ENCODE data around the gene CCDC6.
"Not testable (repeated sequence)": the region's sequence is repeated elsewhere in the genome, so short reads cannot be mapped to it uniquely, and the experiment has no call there.

The CCDC6 gene

GRCh38 chr10:59880971-59881510 lies 25.3 kb downstream of the CCDC6 start:
- DNase-seq (ENCODE audit: low read depth): no peak

DNA sequence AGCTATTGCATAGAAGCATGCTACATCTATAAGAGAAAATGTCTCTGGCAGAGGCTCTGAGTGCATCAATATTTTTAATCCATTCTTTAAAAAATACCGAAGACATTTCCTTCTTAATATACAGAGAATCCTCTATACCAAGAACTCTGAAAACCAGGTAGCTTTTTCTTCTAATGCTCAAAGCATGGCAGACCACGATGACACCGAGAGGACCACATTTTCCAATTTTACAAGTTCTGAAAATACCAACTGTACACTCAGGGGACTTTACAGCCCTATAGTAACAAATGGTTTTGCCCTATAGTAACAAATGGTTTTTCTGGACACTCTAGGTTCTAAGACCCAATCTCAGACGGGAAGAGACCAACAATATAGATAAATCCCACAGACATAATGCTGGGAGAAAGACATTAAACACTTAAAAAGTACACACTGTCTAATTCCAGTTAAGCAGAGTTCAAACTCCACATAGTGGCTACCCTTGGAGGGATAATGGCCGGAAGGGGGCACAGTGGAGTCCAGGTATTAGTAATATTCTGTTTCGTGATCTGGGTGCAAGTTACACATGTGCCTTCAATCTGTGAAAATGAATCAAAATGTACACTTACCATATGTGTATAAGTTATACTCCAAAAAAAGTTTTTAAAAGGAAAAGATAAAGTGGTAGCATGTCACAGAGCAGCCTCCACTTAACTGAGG lies 26.2 kb downstream of the CCDC6 start:
- no peak for DNase-seq (ENCODE audit: low read depth)

- no peak for DNase-seq (ENCODE audit: low read depth)
Measured at GRCh38 chr10:59879363-59879913, 26.9 kb downstream of the CCDC6 start.

- DNase-seq (ENCODE audit: low read depth): no peak
Measured at GRCh38 chr10:59878915-59879314, 27.4 kb downstream of the CCDC6 start.

GRCh38 chr10:59878289-59878688 lies 28.1 kb downstream of the CCDC6 start:
- no peak for DNase-seq (ENCODE audit: low read depth)

DNA sequence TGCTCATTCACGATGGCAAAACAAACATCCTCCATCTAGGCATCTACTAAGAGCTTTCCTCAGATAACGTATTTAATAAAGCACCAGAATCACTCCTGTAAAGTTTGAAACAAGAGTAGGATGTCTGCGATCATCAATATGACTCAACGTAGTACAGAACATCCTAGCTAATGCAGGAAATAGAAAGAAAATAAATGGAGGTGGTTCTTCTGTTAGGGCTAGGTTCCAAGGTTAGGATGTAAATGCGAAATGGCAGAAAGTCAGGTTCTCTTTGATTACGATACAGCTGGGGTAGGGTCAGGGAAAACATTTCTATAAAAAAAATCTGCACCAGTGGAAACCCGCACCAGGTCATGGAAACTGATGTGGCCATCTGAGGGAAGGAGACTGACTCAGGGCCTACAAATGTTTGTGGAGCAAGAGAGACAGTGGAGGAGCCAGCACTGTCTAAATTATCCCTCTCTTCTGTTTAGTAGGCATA lies 29.1 kb downstream of the CCDC6 start:
- no peak for DNase-seq (ENCODE audit: low read depth)

GRCh38 chr10:59876695-59877094 lies 29.7 kb downstream of the CCDC6 start:
- no peak for DNase-seq (ENCODE audit: low read depth)

- not testable (repeated sequence) for DNase-seq (ENCODE audit: low read depth)
Measured at GRCh38 chr10:59876208-59876607, 30.1 kb downstream of the CCDC6 start.

DNA sequence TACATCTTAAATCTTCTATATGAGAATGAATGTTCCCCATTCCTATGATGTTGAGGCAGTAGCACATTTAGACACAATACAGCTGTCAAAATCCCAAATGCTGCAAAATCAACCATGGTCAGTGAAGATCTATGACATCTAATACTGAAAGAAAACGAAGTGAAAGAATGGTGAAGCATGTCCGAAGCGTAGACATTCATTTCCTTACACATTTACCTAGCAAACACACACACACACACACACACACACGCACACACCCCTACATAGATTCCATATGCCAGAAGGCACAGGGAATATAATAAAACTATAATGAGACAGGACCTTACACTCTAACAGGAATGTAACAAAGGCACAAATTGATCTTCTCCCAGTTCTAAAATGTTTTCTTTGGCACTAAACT lies 32.5 kb downstream of the CCDC6 start:
- DNase-seq (ENCODE audit: low read depth): no peak

GRCh38 chr10:59872892-59873463 lies 33.4 kb downstream of the CCDC6 start:
- DNase-seq (ENCODE audit: low read depth): no peak

DNA sequence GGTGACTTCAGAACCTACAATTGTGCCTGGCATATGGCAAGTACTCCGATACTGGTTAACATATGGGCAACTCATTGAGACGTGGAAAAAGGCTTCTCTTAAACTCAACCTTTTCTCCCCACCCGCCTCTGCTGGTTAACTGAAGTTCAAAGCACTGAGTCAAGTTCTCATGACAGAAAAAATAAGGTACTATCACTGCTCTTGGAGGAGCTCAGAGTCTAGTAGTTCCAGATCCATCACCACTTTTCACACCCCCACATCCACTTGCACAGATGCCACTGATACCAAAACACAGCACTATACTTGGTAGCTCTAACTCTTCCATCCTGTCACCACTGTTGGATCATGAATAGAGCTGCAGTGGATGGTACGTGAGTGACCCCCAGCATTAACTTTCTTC lies 36.2 kb downstream of the CCDC6 start:
- DNase-seq (ENCODE audit: low read depth): no peak

GRCh38 chr10:59869594-59869940 lies 36.8 kb downstream of the CCDC6 start:
- DNase-seq (ENCODE audit: low read depth): no peak

DNA sequence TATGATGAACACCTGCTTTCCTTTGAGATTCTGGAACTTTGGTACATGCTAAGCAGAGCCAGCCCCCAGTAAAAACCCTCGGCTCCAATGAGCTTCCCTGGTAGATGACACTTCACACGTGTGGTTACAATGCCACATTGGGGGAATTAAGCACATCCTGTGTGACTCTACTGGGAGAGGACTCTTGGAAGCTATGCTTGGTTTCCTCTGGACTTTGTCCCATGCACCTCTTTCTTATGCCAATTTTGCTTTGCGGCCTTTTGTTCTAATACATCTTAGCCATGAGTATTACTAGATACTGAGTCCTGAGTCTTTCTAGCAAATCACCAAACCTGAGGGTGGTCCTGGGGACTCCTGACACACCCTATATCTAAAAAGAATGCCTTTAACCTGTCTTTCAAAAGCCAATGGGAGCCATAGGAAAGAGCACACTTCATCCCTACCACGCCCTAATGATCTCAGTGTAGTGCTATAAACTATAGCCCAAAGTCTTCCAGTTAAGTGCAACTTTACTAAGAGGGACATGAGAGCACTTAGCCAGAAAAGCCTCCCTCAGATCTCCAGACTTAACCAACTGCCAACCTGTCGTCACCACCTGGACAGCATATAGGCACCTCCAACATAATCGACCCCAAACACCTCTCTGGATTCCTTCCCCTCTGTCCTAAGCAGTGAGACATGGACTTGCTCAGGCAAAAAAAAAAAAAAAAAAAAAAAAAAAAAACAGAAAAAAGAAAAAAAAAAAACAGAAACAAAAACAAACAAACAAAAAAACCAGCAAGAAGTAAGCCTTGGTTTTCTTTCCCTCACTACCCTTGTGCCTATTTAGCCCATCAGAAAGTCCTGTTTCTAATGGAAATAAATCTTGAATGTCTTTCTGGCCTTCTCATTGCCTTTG lies 37.4 kb downstream of the CCDC6 start:
- DNase-seq (ENCODE audit: low read depth): no peak

DNA sequence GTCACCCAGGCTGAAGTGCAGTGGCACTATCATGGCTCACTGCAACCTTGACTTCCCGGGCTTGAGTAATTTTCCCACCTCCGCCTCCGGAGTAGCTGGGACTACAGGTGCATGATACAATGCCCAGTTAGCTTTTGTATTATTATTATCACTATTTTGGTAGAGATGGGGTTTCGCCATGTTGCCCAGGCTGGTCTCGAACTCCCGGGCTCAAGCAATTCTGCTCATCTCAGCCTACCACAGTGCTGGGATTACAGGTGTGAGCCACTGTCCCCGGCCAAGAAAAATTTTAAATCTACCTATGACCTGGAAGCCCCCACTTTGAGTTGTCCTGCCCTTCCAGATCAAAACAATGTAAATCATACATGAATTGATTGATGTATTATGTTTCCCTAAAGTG lies 38.8 kb downstream of the CCDC6 start:
- no peak for DNase-seq (ENCODE audit: low read depth)

DNA sequence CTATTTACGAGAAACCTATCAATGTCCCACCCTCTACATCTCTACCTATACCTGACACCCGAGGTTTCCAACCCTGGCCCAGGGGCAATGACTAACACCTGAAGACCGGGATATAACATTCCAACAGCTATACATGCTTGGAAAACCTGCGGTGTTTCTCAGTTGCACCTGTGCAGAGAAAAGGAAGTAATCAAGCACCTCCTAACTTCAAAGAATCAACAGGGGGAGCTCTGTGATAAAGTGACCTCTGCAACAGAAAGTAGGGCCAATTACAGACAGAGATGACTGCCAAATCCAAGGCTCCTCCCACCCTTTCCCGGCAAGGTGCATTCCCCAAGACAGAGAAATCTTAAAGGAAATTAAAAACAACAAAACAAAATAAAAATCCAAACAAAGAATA lies 41.3 kb downstream of the CCDC6 start:
- DNase-seq (ENCODE audit: low read depth): no peak

- no peak for DNase-seq (ENCODE audit: low read depth)
Measured at GRCh38 chr10:59864141-59864962, 42.0 kb downstream of the CCDC6 start.

DNA sequence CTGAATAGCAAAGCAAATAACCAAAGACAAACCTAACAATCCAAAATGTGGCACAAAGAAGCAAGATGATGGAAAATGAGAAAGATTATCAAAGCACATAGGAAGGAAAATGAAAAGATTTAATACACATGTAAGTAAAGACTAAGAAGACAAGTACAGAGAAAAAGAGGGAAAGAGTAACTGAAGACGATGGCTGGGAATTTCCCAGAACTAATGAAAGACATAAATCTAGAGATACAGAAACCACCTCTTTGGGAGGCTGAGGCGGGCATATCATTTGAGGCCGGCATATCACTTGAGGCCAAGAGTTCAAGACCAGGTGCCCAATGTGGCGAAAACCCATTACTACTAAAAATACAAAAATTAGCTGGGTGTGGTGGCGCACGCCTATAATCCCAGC lies 46.8 kb downstream of the CCDC6 start:
- DNase-seq (ENCODE audit: low read depth): no peak

DNA sequence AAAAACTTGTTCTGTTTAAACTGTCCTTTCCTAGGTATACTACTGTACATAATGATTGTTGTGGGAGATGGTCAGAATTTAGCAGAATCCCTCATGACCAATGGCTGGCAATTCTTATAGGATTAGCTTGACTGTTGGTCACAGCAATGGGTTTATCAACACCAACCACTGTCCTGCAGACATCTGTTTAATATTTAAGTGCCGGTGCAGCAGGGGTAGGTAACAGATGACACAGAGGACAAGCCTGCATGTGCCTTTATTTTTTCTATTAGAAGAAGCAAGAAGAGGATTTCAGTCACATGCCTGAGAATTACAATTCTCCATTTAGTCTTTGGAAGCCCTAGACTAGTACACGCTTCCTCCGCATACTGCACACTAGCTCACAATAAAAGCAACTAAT lies 48.4 kb downstream of the CCDC6 start:
- no peak for DNase-seq (ENCODE audit: low read depth)

- DNase-seq (ENCODE audit: low read depth): no peak
Measured at GRCh38 chr10:59857049-59857448, 49.3 kb downstream of the CCDC6 start.

DNA sequence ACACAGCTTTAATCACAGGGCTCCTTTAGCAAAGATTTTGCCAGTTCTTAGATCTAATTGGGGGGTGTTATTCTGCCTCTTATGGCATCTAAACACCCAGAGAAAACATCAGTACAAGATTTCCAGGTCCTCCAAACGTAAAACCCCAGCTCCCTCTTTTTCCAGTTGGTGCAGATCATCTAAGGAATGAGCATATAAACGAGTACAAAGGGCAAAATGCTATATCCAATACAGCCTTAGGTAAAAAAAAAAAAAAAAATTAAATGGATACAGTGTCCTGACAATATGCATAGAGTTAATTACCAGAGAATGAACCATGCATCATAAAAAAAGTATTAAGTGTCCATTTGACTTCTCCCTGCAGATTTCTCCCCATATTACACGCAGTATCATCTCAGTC lies 50.3 kb downstream of the CCDC6 start:
- no peak for DNase-seq (ENCODE audit: low read depth)

- DNase-seq (ENCODE audit: low read depth): no peak
Measured at GRCh38 chr10:59854571-59854970, 51.8 kb downstream of the CCDC6 start.

- no peak for DNase-seq (ENCODE audit: low read depth)
Measured at GRCh38 chr10:59852670-59853069, 53.7 kb downstream of the CCDC6 start.
